GM19240 (cell line): ENCODE measurements around the gene HLF.

ENCODE experiments used
- DNase-seq: peaks from one replicate; pipeline ENCODE4 v3.0.0; 2011; ENCODE audit warnings: low spot score; ENCODE audit not compliant: insufficient read length

The HLF gene

DNA sequence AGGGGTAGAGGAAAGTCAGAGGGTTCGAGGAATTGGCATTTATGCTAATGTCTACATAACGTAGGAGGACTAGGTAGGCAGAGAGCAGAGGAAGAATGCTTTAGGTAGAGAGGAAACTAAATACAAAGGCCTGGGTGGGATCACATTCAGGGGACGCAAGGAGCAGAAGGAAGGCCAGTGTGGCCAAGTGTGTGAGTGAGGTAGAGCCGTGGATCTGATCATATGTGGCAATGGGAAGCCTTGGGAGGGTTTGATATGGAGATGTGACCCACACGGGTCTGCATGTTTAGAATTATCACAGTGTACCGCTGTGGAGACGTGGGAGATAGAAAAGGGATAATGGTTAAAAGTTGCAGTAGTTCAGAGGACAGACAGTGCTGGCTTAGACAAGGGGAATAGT lies 43.1 kb downstream of the HLF start:
- no peak for DNase-seq

DNA sequence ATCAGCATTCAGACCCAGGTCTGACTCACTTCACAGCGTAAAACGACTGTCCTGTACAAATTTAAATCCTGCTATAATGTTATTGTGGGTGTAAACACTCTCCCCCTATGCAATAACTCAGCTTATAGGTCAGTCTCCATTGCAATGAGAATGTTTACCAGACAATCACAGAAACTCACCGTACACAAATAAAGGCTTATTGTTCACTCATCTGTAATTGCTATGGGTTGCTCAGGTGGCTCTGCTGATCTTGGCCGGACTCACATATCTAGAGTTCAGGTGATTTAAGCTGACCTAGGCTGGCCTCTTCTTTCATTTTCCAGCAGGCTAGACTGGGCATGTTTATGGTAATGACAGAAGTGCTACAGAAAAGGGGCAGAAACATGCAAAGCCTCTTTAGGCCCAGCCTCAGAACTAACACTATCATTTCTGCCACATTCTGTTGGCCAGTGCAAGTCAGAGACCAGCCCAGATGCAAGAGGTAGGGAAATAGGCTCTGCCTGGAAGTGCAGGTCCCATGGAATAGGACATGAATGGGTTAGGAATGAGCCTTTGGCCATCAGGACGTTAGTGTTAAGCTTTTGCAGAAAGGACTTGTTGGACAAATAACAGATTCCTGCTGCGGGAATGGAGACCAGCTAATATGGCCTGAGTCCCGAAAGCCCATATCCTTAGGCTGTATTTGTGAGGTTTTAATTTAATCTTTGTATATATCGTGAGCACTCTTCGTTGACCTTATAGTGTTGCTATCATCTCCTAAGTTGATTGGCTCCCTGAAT lies 44.0 kb downstream of the HLF start:
- DNase-seq: no peak

DNA sequence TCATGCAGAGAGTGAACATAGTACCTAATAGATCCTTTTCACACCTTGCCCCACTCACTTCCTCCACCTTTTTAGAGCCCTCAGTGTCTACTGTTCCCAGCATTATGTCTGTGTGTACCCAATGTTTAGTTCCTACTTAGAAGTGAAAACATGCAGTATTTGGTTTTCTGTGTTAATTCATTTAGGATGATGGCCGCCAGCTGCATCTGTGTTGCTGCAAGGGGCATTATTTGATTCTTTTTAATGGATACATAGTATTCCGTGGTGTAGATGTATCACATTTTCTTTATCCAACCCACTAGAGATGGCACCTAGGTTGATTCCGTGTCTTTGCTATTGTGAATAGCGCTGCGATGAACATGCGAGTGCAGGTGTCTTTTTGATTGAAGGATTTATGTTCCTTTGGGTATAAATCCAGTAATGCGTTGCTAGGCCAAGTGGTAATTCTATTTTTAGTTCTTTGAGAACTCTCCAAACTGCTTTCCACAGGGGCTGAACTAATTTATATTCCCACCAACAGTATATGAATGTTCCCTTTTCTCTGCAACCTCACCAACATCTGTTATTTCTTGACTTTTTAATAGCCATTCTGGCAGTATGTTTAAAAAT lies 47.1 kb downstream of the HLF start:
- no peak for DNase-seq

DNA sequence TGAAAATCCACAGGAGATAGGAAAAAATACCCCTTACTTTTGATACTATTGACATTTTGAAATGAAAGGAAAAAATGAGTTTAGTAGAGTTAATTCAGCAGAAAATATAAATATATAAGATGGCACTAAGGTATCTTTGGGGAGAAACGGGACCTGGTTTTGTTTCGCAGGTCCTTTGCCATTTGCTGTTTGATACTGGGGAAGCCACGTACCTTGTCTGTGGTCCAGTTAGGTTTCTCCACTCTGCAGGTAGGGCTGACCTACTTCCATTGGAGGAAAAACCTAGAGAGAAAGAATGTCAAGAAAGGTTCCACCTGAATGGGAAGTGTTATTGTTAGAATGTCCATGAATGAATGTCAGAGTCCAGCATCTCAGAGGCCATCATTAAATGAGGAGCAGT lies 48.1 kb downstream of the HLF start:
- DNase-seq: no peak

DNA sequence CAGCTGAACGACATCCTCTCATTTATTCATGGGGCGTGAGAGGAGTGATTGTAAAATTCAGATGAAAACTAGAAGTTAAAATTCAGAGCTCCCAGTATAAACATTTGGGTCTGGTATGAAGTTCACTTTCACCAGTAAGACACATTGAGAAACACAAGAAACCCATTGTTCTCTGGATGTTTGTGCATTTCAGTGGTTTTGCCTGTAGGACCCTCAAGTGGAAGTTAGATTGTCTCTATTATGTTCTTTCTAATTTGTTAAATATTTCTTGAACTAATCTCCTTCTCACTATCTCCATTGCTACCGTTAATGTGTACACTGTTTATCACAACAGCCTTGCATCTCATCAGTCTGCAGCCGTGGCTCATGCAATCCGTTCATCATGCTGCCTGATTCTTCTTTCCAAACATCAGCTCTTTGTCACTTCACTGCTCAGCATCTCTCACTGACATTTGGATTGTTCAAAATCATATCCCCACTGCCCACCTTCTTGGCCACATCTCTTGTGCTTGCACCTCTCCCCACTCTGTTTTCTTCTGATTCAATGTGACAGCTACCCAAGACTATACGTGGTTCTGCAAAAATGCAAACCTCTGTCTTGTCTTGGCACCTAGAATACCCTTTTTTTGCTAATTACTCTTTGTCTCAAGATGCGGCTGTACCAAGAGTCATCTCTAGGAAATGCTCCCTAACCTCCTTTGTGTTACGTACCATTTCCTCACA lies 49.5 kb downstream of the HLF start:
- DNase-seq: no peak

DNA sequence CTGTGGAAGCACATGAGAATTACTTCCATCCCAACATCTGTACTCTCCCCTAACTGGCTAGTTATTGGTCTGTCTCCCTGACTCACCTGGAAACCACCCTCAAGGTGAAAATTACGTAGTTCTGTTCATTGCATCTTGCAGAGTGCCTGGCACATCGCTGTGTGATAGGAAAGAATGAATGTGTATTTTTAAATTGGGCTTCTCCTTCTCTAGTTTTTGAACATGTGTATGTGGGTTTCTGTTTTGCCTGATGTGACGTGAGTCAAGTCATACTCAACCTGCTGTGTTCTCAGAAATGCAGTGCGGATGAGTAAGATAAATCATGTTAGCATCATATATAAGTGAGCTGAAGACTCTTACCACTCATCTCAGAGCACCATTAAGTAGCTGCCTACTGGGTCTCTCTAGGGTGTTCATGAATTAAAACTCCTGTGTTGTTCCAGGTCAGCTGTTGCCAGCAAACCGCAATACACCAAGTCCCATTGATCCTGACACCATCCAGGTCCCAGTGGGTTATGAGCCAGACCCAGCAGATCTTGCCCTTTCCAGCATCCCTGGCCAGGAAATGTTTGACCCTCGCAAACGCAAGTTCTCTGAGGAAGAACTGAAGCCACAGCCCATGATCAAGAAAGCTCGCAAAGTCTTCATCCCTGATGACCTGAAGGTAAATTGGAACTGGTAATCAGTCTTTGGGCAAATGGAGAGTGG lies 50.2 kb downstream of the HLF start:
- DNase-seq: no peak

DNA sequence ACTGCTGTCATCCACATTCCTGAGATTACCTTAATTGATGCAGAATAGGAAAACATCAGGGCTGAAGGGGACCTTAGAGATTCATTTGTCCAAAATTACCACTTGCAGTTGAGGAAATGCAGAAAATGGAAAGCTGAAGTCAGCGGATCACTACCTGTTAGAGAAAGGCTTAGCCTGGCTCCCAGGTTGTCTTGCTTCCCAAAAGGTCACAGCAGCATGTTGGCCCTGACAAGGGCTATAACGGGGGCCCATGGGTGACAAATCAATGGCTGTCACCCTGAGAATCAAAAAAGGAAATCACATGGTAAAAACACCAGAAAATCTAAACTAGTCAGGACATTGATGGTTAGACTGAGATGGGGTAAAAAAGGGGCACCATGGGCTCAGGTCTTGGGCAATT lies 51.7 kb downstream of the HLF start:
- no peak for DNase-seq

DNA sequence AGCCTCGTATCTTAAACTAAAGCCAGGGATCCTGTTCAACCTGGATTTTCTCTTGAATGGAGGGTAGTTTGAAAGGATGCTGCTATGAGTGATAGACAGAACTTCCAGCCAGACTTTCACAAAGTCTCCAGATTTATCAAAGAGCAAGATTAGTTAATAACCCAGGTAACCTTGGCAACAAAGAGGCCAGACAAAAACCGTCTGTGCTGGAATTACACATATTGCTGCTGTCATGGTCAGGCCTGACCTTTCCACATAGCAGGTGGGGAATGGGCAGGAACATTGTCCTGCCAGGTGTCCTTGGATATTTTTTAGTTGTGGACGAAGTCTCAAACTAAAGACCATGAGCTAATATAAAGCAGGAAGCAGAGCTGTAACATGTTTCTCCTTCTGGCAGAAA lies 52.5 kb downstream of the HLF start:
- no peak for DNase-seq

DNA sequence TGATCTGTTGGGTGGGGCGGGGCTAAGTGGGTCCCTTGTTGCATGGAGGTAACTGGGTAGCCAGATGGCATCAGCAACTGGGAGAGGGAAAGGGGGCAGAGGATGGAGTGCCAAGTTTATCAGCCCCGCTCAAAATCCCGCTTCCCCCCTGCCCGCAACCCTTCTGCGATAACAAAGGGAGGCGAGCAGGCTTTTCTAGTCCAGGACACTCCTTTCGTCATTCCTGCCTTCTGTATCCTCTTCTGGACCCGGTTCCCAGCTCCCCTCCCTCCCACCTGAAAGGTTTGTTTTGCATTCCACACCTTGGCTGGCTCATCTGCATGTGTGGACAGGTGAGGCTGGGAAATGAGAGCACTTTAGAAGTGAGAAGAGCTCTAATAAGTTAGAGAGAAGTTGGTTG lies 53.3 kb downstream of the HLF start:
- DNase-seq: no peak

DNA sequence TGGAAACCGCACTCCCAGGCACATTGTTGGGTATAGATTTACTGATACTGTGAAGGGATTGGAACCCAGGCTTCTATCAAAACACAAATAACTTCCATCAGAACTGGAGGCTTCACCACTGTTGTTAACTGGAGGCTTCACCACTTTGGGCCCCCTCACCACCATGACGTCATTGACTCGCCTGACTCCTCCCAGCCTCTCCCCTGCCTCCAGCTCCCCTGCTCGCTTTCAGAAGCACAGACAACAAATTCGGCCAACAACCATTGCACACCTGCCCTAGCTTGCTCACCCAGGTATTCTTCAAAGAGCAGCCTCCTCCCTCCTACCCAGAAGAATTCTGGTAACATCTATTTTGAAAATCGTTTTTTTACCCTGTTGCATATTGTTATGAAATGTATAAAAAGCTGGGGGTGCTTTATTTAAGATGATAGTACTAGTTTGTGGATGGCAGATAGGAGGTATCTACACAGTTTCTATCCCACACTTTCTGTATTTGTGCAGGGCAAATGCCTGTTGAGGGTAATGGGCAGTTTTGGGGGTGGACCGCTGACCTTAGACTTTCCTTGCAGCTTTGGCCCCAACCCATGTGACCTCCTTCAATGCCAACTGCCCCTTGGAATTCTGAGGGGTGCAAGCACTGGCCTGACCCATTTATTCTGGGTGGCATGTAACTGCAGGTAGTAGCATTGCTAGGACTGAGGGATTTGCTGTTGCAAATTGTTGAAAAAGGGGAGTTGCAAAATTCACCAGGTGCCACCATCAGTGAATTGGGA lies 54.1 kb downstream of the HLF start:
- DNase-seq: no peak

DNA sequence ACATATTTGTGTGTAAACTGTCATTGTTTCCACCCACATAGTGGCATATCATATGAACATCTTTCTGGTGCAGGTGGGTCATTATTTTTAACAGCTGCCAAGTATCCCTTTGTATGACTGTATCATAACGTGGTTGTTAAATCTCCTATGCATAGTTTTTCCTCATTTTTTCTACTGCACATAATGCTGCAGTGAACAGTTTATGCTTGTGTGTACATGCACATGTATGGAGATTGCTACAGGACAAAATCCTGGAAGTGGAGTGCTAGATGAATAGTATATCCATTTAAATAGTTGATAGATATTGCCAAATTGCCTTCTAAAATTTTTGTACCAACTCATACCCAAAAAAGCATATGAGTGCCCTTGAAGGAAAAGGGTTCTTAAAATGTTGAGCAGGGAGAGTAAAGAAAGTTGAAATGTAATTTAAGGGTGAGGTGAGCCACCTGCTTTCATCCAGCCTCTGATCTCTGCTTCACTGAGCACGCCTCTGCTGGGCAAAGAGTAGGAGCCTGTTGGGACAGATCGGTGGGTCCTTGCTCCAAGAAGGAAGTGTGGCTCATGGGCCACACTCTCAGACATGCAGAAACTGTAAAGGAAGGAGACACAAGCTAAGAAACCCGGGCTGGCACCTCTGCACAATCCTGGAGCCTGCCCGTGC lies 55.3 kb downstream of the HLF start:
- no peak for DNase-seq

DNA sequence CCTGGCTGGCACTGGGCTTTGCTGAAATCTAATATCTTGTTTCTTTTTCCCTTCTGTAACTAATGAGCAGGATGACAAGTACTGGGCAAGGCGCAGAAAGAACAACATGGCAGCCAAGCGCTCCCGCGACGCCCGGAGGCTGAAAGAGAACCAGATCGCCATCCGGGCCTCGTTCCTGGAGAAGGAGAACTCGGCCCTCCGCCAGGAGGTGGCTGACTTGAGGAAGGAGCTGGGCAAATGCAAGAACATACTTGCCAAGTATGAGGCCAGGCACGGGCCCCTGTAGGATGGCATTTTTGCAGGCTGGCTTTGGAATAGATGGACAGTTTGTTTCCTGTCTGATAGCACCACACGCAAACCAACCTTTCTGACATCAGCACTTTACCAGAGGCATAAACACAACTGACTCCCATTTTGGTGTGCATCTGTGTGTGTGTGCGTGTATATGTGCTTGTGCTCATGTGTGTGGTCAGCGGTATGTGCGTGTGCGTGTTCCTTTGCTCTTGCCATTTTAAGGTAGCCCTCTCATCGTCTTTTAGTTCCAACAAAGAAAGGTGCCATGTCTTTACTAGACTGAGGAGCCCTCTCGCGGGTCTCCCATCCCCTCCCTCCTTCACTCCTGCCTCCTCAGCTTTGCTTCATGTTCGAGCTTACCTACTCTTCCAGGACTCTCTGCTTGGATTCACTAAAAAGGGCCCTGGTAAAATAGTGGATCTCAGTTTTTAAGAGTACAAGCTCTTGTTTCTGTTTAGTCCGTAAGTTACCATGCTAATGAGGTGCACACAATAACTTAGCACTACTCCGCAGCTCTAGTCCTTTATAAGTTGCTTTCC lies 56.0 kb downstream of the HLF start:
- DNase-seq: no peak

DNA sequence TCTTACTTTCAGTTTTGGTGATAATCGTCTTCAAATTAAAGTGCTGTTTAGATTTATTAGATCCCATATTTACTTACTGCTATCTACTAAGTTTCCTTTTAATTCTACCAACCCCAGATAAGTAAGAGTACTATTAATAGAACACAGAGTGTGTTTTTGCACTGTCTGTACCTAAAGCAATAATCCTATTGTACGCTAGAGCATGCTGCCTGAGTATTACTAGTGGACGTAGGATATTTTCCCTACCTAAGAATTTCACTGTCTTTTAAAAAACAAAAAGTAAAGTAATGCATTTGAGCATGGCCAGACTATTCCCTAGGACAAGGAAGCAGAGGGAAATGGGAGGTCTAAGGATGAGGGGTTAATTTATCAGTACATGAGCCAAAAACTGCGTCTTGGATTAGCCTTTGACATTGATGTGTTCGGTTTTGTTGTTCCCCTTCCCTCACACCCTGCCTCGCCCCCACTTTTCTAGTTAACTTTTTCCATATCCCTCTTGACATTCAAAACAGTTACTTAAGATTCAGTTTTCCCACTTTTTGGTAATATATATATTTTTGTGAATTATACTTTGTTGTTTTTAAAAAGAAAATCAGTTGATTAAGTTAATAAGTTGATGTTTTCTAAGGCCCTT lies 56.8 kb downstream of the HLF start:
- no peak for DNase-seq

DNA sequence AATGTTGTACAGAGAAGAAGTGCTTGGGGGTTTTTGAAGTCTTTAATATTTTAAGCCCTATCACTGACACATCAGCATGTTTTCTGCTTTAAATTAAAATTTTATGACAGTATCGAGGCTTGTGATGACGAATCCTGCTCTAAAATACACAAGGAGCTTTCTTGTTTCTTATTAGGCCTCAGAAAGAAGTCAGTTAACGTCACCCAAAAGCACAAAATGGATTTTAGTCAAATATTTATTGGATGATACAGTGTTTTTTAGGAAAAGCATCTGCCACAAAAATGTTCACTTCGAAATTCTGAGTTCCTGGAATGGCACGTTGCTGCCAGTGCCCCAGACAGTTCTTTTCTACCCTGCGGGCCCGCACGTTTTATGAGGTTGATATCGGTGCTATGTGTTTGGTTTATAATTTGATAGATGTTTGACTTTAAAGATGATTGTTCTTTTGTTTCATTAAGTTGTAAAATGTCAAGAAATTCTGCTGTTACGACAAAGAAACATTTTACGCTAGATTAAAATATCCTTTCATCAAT lies 57.8 kb downstream of the HLF start:
- DNase-seq: no peak

DNA sequence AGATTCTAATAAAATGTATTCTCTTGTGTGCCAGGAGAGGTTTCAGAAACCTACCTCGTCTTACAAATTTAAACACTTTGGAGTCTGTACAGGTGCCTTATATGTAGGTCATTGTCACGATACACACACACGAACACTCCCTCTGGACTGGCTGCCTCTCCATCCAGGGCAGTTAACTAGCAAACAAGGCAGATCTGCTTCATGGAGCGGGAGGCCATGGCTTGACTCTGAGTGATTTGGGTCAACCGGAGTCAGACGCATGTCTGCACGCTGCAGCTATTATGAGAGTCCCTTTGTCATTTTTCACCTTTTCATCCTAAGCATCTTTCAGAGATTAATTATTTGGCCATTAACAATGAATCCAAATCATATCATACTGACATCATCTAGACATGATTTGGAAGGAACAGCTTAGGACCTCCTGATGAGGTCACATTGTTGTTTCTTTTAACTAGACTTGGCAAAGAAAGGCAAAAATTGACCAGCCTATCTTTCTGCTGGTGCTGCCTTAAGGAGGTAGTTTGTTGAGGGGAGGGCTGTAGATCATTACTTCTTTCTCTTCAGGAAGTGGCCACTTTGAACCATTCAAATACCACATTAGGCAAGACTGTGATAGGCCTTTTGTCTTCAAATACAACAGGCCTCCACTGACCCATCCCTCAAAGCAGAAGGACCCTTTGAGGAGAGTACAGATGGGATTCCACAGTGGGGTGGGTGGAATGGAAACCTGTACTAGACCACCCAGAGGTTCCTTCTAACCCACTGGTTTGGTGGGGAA lies 58.9 kb downstream of the HLF start:
- DNase-seq: no peak

DNA sequence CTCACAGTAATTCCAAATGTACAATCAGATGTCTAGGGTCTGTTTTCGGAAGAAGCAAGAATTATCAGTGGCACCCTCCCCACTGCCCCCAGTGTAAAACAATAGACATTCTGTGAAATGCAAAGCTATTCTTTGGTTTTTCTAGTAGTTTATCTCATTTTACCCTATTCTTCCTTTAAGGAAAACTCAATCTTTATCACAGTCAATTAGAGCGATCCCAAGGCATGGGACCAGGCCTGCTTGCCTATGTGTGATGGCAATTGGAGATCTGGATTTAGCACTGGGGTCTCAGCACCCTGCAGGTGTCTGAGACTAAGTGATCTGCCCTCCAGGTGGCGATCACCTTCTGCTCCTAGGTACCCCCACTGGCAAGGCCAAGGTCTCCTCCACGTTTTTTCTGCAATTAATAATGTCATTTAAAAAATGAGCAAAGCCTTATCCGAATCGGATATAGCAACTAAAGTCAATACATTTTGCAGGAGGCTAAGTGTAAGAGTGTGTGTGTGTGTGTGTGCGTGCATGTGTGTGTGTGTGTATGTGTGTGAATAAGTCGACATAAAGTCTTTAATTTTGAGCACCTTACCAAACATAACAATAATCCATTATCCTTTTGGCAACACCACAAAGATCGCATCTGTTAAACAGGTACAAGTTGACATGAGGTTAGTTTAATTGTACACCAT lies 59.7 kb downstream of the HLF start:
- no peak for DNase-seq

DNA sequence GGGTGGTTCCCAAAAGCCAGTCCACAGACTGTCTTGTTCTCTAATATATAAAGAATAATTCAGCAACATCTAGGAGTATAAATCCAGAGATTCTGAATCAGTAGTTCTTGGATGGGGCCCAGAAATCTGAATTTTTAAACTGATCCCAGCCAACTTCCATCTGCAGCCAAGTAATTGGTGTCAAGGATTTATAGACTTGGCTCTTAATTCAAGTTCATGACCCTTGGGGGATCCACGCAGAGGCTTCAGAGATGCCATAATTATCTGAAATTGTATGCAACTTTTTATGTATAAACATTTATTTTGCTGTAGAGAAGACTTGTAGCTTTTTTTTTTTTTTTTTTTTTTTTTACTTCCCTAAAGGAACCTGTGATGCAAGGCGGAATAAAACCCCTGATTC lies 60.6 kb downstream of the HLF start:
- DNase-seq: no peak

DNA sequence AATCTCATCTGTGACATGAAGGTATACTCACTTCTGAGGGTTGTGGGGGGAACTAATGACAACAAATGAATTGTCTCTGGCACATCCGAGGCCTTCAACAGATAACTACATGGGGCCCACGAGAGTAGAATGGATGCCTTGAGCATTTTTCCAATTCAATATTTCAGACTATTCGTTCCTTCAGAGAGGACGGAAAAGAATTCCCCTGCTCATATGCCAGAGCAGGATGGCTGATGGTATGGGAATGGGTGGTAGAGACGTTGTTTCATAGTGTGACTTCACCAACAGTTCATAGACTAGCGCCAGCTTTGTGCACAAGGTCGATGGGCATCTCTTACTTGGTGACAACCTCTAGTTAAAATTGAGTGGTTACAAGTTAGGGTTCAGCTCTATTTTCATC lies 61.3 kb downstream of the HLF start:
- no peak for DNase-seq
